HG03045 (cell line): ENCODE measurements around the gene SH3PXD2A.
"Not testable (repeated sequence)": the region's sequence is repeated elsewhere in the genome, so short reads cannot be mapped to it uniquely, and the experiment has no call there.

Experiments used
- ATAC-seq: cut with Tn5 transposase; IDR thresholded peaks from one replicate; pipeline ENCODE4 v1.9.1; 2021; ENCODE audit warnings: mild to moderate bottlenecking, moderate library complexity; ENCODE audit not compliant: unreplicated experiment

The SH3PXD2A gene

GRCh38 chr10:103616705-103617601 lies 238.4 kb downstream of the SH3PXD2A start:
- no peak for ATAC-seq

- no peak for ATAC-seq
These were observed 240.8 kb downstream of the SH3PXD2A start for GRCh38 chr10:103614306-103615158.

GRCh38 chr10:103613616-103614015 lies 241.8 kb downstream of the SH3PXD2A start:
- no peak for ATAC-seq

GRCh38 chr10:103612462-103613365 lies 242.7 kb downstream of the SH3PXD2A start:
- ATAC-seq, result no peak

- no peak for ATAC-seq
These were observed 244.4 kb downstream of the SH3PXD2A start for GRCh38 chr10:103610921-103611511.

- no peak for ATAC-seq
These were observed 245.3 kb downstream of the SH3PXD2A start for GRCh38 chr10:103610083-103610472.

GRCh38 chr10:103609231-103610082 lies 245.9 kb downstream of the SH3PXD2A start:
- ATAC-seq, result no peak

- not testable (repeated sequence) for ATAC-seq
These were observed 247.3 kb downstream of the SH3PXD2A start for GRCh38 chr10:103608056-103608455.

- ATAC-seq, result not testable (repeated sequence)
These were observed 248.3 kb downstream of the SH3PXD2A start for GRCh38 chr10:103607051-103607450.

- not testable (repeated sequence) for ATAC-seq
These were observed 249.3 kb downstream of the SH3PXD2A start for GRCh38 chr10:103606097-103606438.

- ATAC-seq, result no peak
These were observed 249.8 kb downstream of the SH3PXD2A start for GRCh38 chr10:103605359-103606096.

GRCh38 chr10:103603382-103603781 lies 252.0 kb downstream of the SH3PXD2A start:
- no peak for ATAC-seq

- ATAC-seq, result no peak
These were observed 252.6 kb downstream of the SH3PXD2A start for GRCh38 chr10:103602852-103603155.

GRCh38 chr10:103602028-103602851 lies 253.1 kb downstream of the SH3PXD2A start:
- no peak for ATAC-seq

- ATAC-seq, result no peak
These were observed 254.3 kb downstream of the SH3PXD2A start for GRCh38 chr10:103600956-103601569.

GRCh38 chr10:103600325-103600724 lies 255.1 kb downstream of the SH3PXD2A start:
- no peak for ATAC-seq

- ATAC-seq, result no peak
These were observed 255.5 kb downstream of the SH3PXD2A start for GRCh38 chr10:103599907-103600306.

GRCh38 chr10:103599211-103599610 lies 256.2 kb downstream of the SH3PXD2A start:
- no peak for ATAC-seq
